ENCODE data around the gene FAM83G.

FAM83G gene

GRCh38 chr17:19001907-19002590 lies 2.5 kb downstream of the FAM83G start:
- no peak for TF ChIP-seq CTCF (IDR thresholded peaks at IDR 0.05; ENCODE audit: low read depth, low read length, missing control alignments)
- DNase-seq (ENCODE audit: low read depth), result no peak
- H3K4me3 ChIP-seq (ENCODE audit: low read depth, low read length), result no peak overlapping the region
- in situ Hi-C loops (cut with HindIII; ENCODE audit: low sequenced_read_pairs), result no loop called here

- H3K4me3 ChIP-seq (ENCODE audit: low read depth, low read length), result no peak overlapping the region
- TF ChIP-seq CTCF (IDR thresholded peaks at IDR 0.05; ENCODE audit: low read depth, low read length, missing control alignments), result no peak
- DNase-seq (ENCODE audit: low read depth), result no peak
- in situ Hi-C loops (cut with HindIII; ENCODE audit: low sequenced_read_pairs), result no loop called here
Measured at GRCh38 chr17:19000531-19001325, 3.8 kb downstream of the FAM83G start.

GRCh38 chr17:18999911-19000310 lies 4.7 kb downstream of the FAM83G start:
- no peak overlapping the region for H3K4me3 ChIP-seq (ENCODE audit: low read depth, low read length)
- in situ Hi-C loops (cut with HindIII; ENCODE audit: low sequenced_read_pairs), result no loop called here
- no peak for DNase-seq (ENCODE audit: low read depth)
- TF ChIP-seq CTCF (IDR thresholded peaks at IDR 0.05; ENCODE audit: low read depth, low read length, missing control alignments), result no peak

GRCh38 chr17:18999394-18999793 lies 5.2 kb downstream of the FAM83G start:
- DNase-seq (ENCODE audit: low read depth), result no peak
- no peak overlapping the region for H3K4me3 ChIP-seq (ENCODE audit: low read depth, low read length)
- no peak for TF ChIP-seq CTCF (IDR thresholded peaks at IDR 0.05; ENCODE audit: low read depth, low read length, missing control alignments)
- in situ Hi-C loops (cut with HindIII; ENCODE audit: low sequenced_read_pairs), result no loop called here

GRCh38 chr17:18997650-18998196 lies 6.8 kb downstream of the FAM83G start:
- TF ChIP-seq CTCF (IDR thresholded peaks at IDR 0.05; ENCODE audit: low read depth, low read length, missing control alignments), result no peak
- in situ Hi-C loops (cut with HindIII; ENCODE audit: low sequenced_read_pairs), result no loop called here
- no peak overlapping the region for H3K4me3 ChIP-seq (ENCODE audit: low read depth, low read length)
- no peak for DNase-seq (ENCODE audit: low read depth)

GRCh38 chr17:18996458-18996857 lies 8.1 kb downstream of the FAM83G start:
- no peak overlapping the region for H3K4me3 ChIP-seq (ENCODE audit: low read depth, low read length)
- DNase-seq (ENCODE audit: low read depth), result no peak
- in situ Hi-C loops (cut with HindIII; ENCODE audit: low sequenced_read_pairs), result no loop called here
- no peak for TF ChIP-seq CTCF (IDR thresholded peaks at IDR 0.05; ENCODE audit: low read depth, low read length, missing control alignments)
